Spleen (tissue), 11 donors: ENCODE results near the gene CPN2. TPM values are rescaled to one million over a fixed set of nuclear protein-coding genes. Genes with fewer than 3 reads are reported as not detected.

Experiments used
- DNase-seq: peaks from one replicate; pipeline ENCODE4 v3.0.0-alpha.2; 2020
- H3K27ac ChIP-seq, 8 donors: fragments of 200-600 bp; sonication (generic) in 7 of 8; 1 replicate in 4 of 8; 2 replicates in 4 of 8; pipeline versions ENCODE4 v1.5.0 to v1.8.0; 2016 to 2021; ENCODE audit warnings: inconsistent platforms in 4 of 8, mild to moderate bottlenecking in 4 of 8, moderate library complexity in 1 of 8
- H3K27me3 ChIP-seq, 7 donors: fragments of 200-600 bp; sonication (generic) in 6 of 7; replicated peaks in 1 of 7; 1 replicate in 4 of 7; 2 replicates in 3 of 7; pipeline versions ENCODE4 v1.5.0 to v1.8.0; 2016 to 2021; ENCODE audit warnings: inconsistent platforms in 3 of 7, mild to moderate bottlenecking in 1 of 7
- H3K36me3 ChIP-seq, 6 donors: fragments of 200-600 bp; sonication (generic) in 5 of 6; 1 replicate in 4 of 6; 2 replicates in 2 of 6; pipeline versions ENCODE4 v1.5.0 to v1.8.0; 2016 to 2021; ENCODE audit warnings: inconsistent platforms in 2 of 6
- H3K4me1 ChIP-seq, 6 donors: fragments of 200-600 bp; sonication (generic) in 5 of 6; 1 replicate in 3 of 6; 2 replicates in 3 of 6; pipeline versions ENCODE4 v1.5.0 to v1.8.0; 2016 to 2021; ENCODE audit warnings: inconsistent platforms in 3 of 6
- H3K4me3 ChIP-seq, 8 donors: fragments of 200-600 bp; sonication (generic) in 7 of 8; 1 replicate in 4 of 8; 2 replicates in 4 of 8; pipeline versions ENCODE4 v1.5.0 to v1.8.0; 2016 to 2021; ENCODE audit warnings: inconsistent platforms in 4 of 8, mild to moderate bottlenecking in 4 of 8, moderate library complexity in 2 of 8
- H3K9me3 ChIP-seq, 8 donors: fragments of 200-600 bp; sonication (generic) in 7 of 8; 1 replicate in 4 of 8; 2 replicates in 4 of 8; pipeline versions ENCODE4 v1.5.0 to v1.8.0; 2016 to 2021; ENCODE audit warnings: inconsistent platforms in 4 of 8
- POLR2A ChIP-seq, 3 donors: fragments of 450-650 bp; IDR thresholded peaks; one replicate each; pipeline ENCODE4 v1.5.1; 2017; ENCODE audit warnings: antibody characterized with exemption in 3 of 3, mild to moderate bottlenecking in 1 of 3
- POLR2AphosphoS5 ChIP-seq, 3 donors: sonication (generic); formaldehyde crosslinking; IDR thresholded peaks; one replicate each; pipeline ENCODE4 v1.5.1; 2017; ENCODE audit warnings: antibody characterized with exemption in 3 of 3
- WGBS, 5 donors: extraction: QIAGEN DNeasy Blood & Tissue Kit in 3 of 5; methylation state at CpG; one replicate each; pipeline versions ENCODE4 v1.1.5 to v1.1.7; 2013 to 2018; 5-methylcytosine and 5-hydroxymethylcytosine counted together
- intact Hi-C: fragments of 100-400 bp; cut with DNase I; formaldehyde crosslinking; loops from one replicate; pipeline ENCODE4 v1.15.0; 2023; ENCODE audit warnings: low total_unique reads
- polyA plus RNA-seq, 3 donors: library from polyadenylated mRNA; stranded (reverse); fragments of 200-250 nt; gene quantifications; one replicate each; pipeline ENCODE4 v1.2.1, GENCODE V29; 2013
- total RNA-seq, 7 donors: library from RNA; depleted of rRNA in 3 of 7; stranded (reverse); fragments of >200 nt in 3 of 7; fragmentation: NEBNext Ultra II Directional in 4 of 7; extraction: Animal tissue kit (Norgen Biotek cat#: 25700) in 4 of 7; gene quantifications; one replicate each; pipeline versions ENCODE4 v1.1.0 to v1.2.1, GENCODE V29; 2016 to 2021
- TF ChIP-seq, protein P1 (sequence below), 11 experiments: fragments of 200-600 bp in 7 of 11; fragments of 450-650 bp in 4 of 11; sonication (generic) in 4 of 11; IDR thresholded peaks in 8 of 11; conservative IDR thresholded peaks in 3 of 11; 1 replicate in 7 of 11; 2 replicates in 4 of 11; pipeline versions ENCODE4 v1.4.0 to v1.8.0; 2016 to 2021; ENCODE audit warnings: antibody characterized with exemption in 11 of 11, inconsistent platforms in 4 of 11, mild to moderate bottlenecking in 1 of 11
- donor health status: healthy with polysubstance abuse.
- donor health status: DM: no; HTN: no; CAD: no; lungs with moderate emphysema.
- donor health status: DM: no; HTN: no; CAD: no.
- donor health status: Bipolar disorder and iron deficiency.
- donor health status: healthy.
- donor health status: DM: no; HTN: no; CAD: no.
- donor health status: DM: yes; HTN: yes; CAD: no.

Gene CPN2
- total and polyA plus RNA-seq, 10 donors, result 0.26 to 4.4 (median 0.76) TPM

DNA sequence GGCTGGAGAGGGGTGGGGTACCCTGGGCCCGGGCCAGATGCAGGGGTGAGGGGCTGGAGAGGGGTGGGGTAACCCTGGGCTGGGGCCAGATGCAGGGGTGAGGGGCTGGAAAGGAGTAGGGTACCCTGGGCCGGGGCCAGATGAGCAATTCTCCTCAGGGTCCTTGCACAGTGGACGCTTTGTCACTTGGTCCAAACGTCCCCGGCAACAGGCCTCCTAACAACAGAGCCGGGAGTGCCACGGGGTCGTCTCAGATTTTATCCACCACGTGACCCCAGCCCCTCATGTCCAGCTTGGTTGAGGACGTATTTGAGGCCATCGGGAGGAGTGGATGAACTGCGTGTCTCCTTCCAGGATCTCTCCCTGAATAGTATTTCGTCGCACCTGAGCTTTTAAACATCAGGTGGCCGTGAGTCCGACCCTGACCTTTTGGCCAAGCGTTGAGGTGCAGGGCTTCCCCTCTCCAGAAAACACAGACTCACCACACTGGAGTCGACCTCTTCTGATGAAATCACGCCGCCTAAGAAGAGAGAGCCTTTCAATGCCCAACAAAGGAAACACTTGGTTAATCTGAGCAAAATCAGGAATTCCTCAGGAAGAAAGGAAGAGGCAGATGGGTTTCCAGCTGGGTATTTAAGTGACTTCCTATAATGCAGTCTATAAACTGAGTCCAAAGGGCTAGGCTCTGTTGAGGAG is 31.2 kb upstream of the CPN2 start:
- Histone ChIP-seq H3K9me3 (no peaks in the 10 kb centered on the region), H3K4me3 (no peak overlapping the region), H3K27ac (no peak overlapping the region), H3K27me3 (peaks cover 0 to 58% (median 0%) of the 10 kb centered on the region in 7 donors), H3K4me1 (no peaks in the 10 kb centered on the region), H3K36me3 (no peaks in the 10 kb centered on the region)
- TF ChIP-seq POLR2A (IDR thresholded peaks at IDR 0.05), result no peak
- no peak for TF ChIP-seq POLR2AphosphoS5 (IDR thresholded peaks at IDR 0.05)
- TF ChIP-seq, protein P1, sequence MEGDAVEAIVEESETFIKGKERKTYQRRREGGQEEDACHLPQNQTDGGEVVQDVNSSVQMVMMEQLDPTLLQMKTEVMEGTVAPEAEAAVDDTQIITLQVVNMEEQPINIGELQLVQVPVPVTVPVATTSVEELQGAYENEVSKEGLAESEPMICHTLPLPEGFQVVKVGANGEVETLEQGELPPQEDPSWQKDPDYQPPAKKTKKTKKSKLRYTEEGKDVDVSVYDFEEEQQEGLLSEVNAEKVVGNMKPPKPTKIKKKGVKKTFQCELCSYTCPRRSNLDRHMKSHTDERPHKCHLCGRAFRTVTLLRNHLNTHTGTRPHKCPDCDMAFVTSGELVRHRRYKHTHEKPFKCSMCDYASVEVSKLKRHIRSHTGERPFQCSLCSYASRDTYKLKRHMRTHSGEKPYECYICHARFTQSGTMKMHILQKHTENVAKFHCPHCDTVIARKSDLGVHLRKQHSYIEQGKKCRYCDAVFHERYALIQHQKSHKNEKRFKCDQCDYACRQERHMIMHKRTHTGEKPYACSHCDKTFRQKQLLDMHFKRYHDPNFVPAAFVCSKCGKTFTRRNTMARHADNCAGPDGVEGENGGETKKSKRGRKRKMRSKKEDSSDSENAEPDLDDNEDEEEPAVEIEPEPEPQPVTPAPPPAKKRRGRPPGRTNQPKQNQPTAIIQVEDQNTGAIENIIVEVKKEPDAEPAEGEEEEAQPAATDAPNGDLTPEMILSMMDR (IDR thresholded peaks at IDR 0.05 in 8 of 11, conservative IDR thresholded peaks at IDR 0.05 in 3 of 11), result no peak
- 70 to 77% (median 75%) methylated on average over 19 to 20 of the region's 20 CpGs for WGBS, 5 donors
- peak; percentile 41 for DNase-seq
- intact Hi-C loops, result no loop called here

DNA sequence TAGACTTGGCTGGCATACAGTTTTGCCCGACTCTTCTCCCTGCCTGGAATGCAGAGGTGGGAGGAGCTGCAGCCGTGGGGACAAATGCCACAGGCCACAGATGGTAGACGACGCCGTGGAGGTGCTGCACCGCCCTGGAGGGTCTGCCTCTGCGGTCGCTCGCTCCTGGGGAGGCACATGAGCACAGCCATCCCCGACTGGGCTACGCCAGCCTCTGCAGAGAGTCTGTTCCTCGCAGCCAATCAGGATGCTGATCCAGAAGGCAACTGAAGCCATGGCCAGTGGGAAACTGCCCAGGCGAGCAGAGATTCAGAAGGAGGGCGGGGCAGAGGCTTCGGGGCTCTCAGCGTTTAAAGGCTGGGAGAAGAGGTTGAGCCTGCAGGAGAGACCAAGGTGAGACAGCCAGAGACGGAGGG is 30.3 kb upstream of the CPN2 start:
- 64 to 78% (median 69%) methylated on average over 15 to 17 of the region's 17 CpGs for WGBS, 5 donors
- Histone ChIP-seq H3K4me3 (no peak overlapping the region), H3K27me3 (peaks cover 0 to 63% (median 0%) of the 10 kb centered on the region in 7 donors), H3K4me1 (no peaks in the 10 kb centered on the region), H3K9me3 (no peaks in the 10 kb centered on the region), H3K27ac (no peak overlapping the region), H3K36me3 (no peaks in the 10 kb centered on the region)
- TF ChIP-seq, protein P1 (IDR thresholded peaks at IDR 0.05 in 8 of 11, conservative IDR thresholded peaks at IDR 0.05 in 3 of 11), result no peak
- peak; percentile 51 for DNase-seq
- intact Hi-C loops, result no loop called here

- no peak overlapping the region for H3K27ac ChIP-seq
- H3K9me3 ChIP-seq, result no peaks in the 10 kb centered on the region
- H3K27me3 ChIP-seq, result peaks cover 0 to 71% (median 0%) of the 10 kb centered on the region in 7 donors
- peaks cover 0 to 4% (median 0%) of the 10 kb centered on the region in 6 donors for H3K4me1 ChIP-seq
- no peak overlapping the region for H3K4me3 ChIP-seq
- H3K36me3 ChIP-seq, result no peaks in the 10 kb centered on the region
- WGBS, 5 donors, result 72 to 82% (median 76%) methylated on average over 6 to 7 of the region's 7 CpGs
- peak; percentile 20 for DNase-seq
- TF ChIP-seq, protein P1 (IDR thresholded peaks at IDR 0.05 in 8 of 11, conservative IDR thresholded peaks at IDR 0.05 in 3 of 11), result no peak
- TF ChIP-seq POLR2AphosphoS5 (IDR thresholded peaks at IDR 0.05) (no peak), POLR2A (IDR thresholded peaks at IDR 0.05) (no peak)
- intact Hi-C loops, result no loop called here
These were observed 29.2 kb upstream of the CPN2 start for GRCh38 chr3:194380326-194380725.

GRCh38 chr3:194379651-194380050 is 28.5 kb upstream of the CPN2 start:
- intact Hi-C loops, result no loop called here
- TF ChIP-seq, protein P1 (IDR thresholded peaks at IDR 0.05 in 8 of 11, conservative IDR thresholded peaks at IDR 0.05 in 3 of 11), result no peak
- TF ChIP-seq POLR2AphosphoS5 (IDR thresholded peaks at IDR 0.05) (no peak), POLR2A (IDR thresholded peaks at IDR 0.05) (no peak)
- Histone ChIP-seq H3K4me1 (peaks cover 0 to 4% (median 0%) of the 10 kb centered on the region in 6 donors), H3K27ac (no peak overlapping the region), H3K36me3 (no peaks in the 10 kb centered on the region), H3K9me3 (no peaks in the 10 kb centered on the region), H3K4me3 (no peak overlapping the region), H3K27me3 (peaks cover 0 to 70% (median 0%) of the 10 kb centered on the region in 7 donors)
- no peak for DNase-seq
- 87 to 91% (median 89%) methylated on average over 9 of the region's 9 CpGs for WGBS, 5 donors
